DMS79 treated with DMSO at 0.1 percent for 48 hours (cell line): ENCODE data around the gene CA11.
A peak's percentile ranks its signal among the peaks of the same experiment; 100 is the strongest.

Experiments
- DNase-seq: peaks from one replicate; lab custom pipeline; 2025; lab: John Stamatoyannopoulos, UW

The CA11 gene

GRCh38 chr19:48628486-48629296 lies 17.3 kb downstream of the CA11 start:
- DNase-seq = no peak

GRCh38 chr19:48627865-48628314 lies 18.1 kb downstream of the CA11 start:
- no peak for DNase-seq

- DNase-seq = no peak
Observed at GRCh38 chr19:48627201-48627864, 18.7 kb downstream of the CA11 start.

GRCh38 chr19:48625891-48626327 lies 20.1 kb downstream of the CA11 start:
- no peak for DNase-seq

GRCh38 chr19:48624791-48625723 lies 20.9 kb downstream of the CA11 start:
- DNase-seq = no peak

- peak; percentile 97 for DNase-seq
Observed at GRCh38 chr19:48624067-48624594, 21.9 kb downstream of the CA11 start.

GRCh38 chr19:48623556-48624066 lies 22.4 kb downstream of the CA11 start:
- DNase-seq = peak; percentile 45

GRCh38 chr19:48619692-48620585 lies 26.0 kb downstream of the CA11 start:
- no peak for DNase-seq

- DNase-seq = peak; percentile 99
Observed at GRCh38 chr19:48618916-48619691, 26.9 kb downstream of the CA11 start, which contains the start of the genes RPL18 and SPHK2. RPL18 (minus strand) TSS chr19:48619178; CDS start chr19:48619143, 35 bp downstream. SPHK2 (plus strand) TSS chr19:48619506; CDS start chr19:48620515, 1,009 bp downstream.

GRCh38 chr19:48618278-48618915 lies 27.6 kb downstream of the CA11 start:
- peak; percentile 42 for DNase-seq

- DNase-seq = no peak
Observed at GRCh38 chr19:48617146-48617937, 28.6 kb downstream of the CA11 start.

- DNase-seq = no peak
Observed at GRCh38 chr19:48616491-48617056, 29.4 kb downstream of the CA11 start.

- DNase-seq = no peak
Observed at GRCh38 chr19:48616041-48616436, 29.9 kb downstream of the CA11 start.

GRCh38 chr19:48615231-48616040 lies 30.6 kb downstream of the CA11 start:
- no peak for DNase-seq

- DNase-seq = no peak
Observed at GRCh38 chr19:48614436-48615230, 31.4 kb downstream of the CA11 start, which contains the start of gene FAM83E. FAM83E (minus strand) TSS chr19:48615076; CDS start chr19:48613372, 1,704 bp downstream.

- DNase-seq = no peak
Observed at GRCh38 chr19:48613852-48614435, 32.0 kb downstream of the CA11 start.
